GM12872 (cell line): ENCODE measurements around the gene LRRIQ4.

Experiments used
- CTCF ChIP-seq: IDR thresholded peaks from 3 replicates; pipeline ENCODE4 v1.5.1; 2011; ENCODE audit warnings: low read depth, mild to moderate bottlenecking, low read length, moderate library complexity; ENCODE audit not compliant: insufficient read depth

The LRRIQ4 gene

GRCh38 chr3:169812332-169813235 is at the start of gene LRRIQ4, which contains the start of gene LRRC34:
Gene LRRIQ4 (plus strand): TSS chr3:169812870. CDS start chr3:169821922, 9,052 bp downstream.
Gene LRRC34 (minus strand): TSS chr3:169812904. CDS start chr3:169812548, 356 bp downstream.
- no peak for TF ChIP-seq CTCF

GRCh38 chr3:169764312-169764881 is 48.3 kb upstream of the LRRIQ4 start:
- no peak for TF ChIP-seq CTCF

- TF ChIP-seq CTCF, result no peak
Observed at GRCh38 chr3:169764882-169765612, 47.6 kb upstream of the LRRIQ4 start, which contains the start of gene TERC. Gene TERC (minus strand): TSS chr3:169765060.

- 0 out of 3 replicates have a peak, but pooled peaks have one; percentile 13 for TF ChIP-seq CTCF
Observed at GRCh38 chr3:169769287-169770181, 43.1 kb upstream of the LRRIQ4 start, which contains the start of gene ACTRT3. Gene ACTRT3 (minus strand): TSS chr3:169769561. CDS start chr3:169769520, 41 bp downstream.

- no peak for TF ChIP-seq CTCF
Observed at GRCh38 chr3:169771497-169772304, 41.0 kb upstream of the LRRIQ4 start.

- TF ChIP-seq CTCF, result no peak
Observed at GRCh38 chr3:169772305-169772896, 40.3 kb upstream of the LRRIQ4 start.
